NCI-H2227 treated with DMSO at 0.1 percent for 48 hours (cell line): ENCODE results near the gene HEPACAM.

Experiments used
- DNase-seq: peaks from one replicate; lab custom pipeline; 2025; lab: John Stamatoyannopoulos, UW

HEPACAM gene

GRCh38 chr11:124884869-124885479, 50.9 kb downstream of the HEPACAM start:
- no peak for DNase-seq

- no peak for DNase-seq
Measured at GRCh38 chr11:124884340-124884739, 51.5 kb downstream of the HEPACAM start.

- no peak for DNase-seq
Measured at GRCh38 chr11:124882339-124883071, 53.3 kb downstream of the HEPACAM start.

GRCh38 chr11:124880958-124881357, 54.9 kb downstream of the HEPACAM start:
- DNase-seq = no peak

- DNase-seq = no peak
Measured at GRCh38 chr11:124880290-124880611, 55.6 kb downstream of the HEPACAM start.

- no peak for DNase-seq
Measured at GRCh38 chr11:124879493-124880289, 56.2 kb downstream of the HEPACAM start.

GRCh38 chr11:124878759-124879492, 56.9 kb downstream of the HEPACAM start:
- DNase-seq = no peak

GRCh38 chr11:124877910-124878758, 57.7 kb downstream of the HEPACAM start:
- no peak for DNase-seq

- DNase-seq = no peak
Measured at GRCh38 chr11:124877631-124877909, 58.3 kb downstream of the HEPACAM start.

GRCh38 chr11:124876818-124877630, 58.8 kb downstream of the HEPACAM start:
- no peak for DNase-seq

GRCh38 chr11:124875943-124876817, 59.7 kb downstream of the HEPACAM start:
- peak; percentile 78 for DNase-seq

GRCh38 chr11:124875401-124875800, 60.4 kb downstream of the HEPACAM start:
- no peak for DNase-seq

- no peak for DNase-seq
Measured at GRCh38 chr11:124874571-124875255, 61.1 kb downstream of the HEPACAM start.

GRCh38 chr11:124873951-124874350, 61.9 kb downstream of the HEPACAM start:
- no peak for DNase-seq

GRCh38 chr11:124872741-124873140, 63.1 kb downstream of the HEPACAM start:
- DNase-seq = no peak

GRCh38 chr11:124872280-124872679, 63.6 kb downstream of the HEPACAM start:
- DNase-seq = no peak

- DNase-seq = no peak
Measured at GRCh38 chr11:124870430-124870829, 65.4 kb downstream of the HEPACAM start.

GRCh38 chr11:124869856-124870387, 65.9 kb downstream of the HEPACAM start:
- no peak for DNase-seq

- no peak for DNase-seq
Measured at GRCh38 chr11:124869331-124869730, 66.5 kb downstream of the HEPACAM start.
